Measurements from ENCODE around the gene PPM1F.

The PPM1F gene

DNA sequence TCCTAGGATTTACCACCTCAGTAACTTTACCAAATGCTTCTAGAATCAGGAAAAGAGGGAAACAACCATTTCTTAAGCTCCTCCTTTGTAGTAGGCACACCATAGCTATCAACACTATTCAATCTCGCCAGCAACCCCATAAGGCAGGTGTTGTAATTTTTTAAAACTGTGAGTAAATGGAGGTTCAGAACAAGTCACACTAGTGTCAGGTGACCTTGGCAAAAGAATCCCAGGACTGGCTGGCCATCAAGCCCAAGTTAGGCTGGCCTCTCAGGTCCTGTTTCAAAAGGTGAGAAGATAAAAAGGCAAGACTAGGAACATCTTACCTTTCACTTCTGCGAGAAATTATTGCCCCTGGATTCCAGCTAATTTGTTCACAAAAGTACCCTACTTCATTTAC lies 29.2 kb upstream of the PPM1F start:
- DNase-seq (ENCODE audit: low spot score): no peak
- H3K27ac ChIP-seq (ENCODE audit: poor library complexity, severe bottlenecking): peak overlapping the region; percentile 17
- peaks cover 2% of the 10 kb centered on the region for H3K9me3 ChIP-seq (ENCODE audit: severe bottlenecking)
- no peak for ATAC-seq (ENCODE audit: low read depth)
- peaks cover 5% of the 10 kb centered on the region for H3K4me1 ChIP-seq (ENCODE audit: insufficient read depth, poor library complexity, severe bottlenecking)
- 0 out of 2 replicates have a peak, but pooled peaks cover under 1% of the 10 kb centered on the region for H3K36me3 ChIP-seq (ENCODE audit: low read depth)
- TF ChIP-seq, protein P1, sequence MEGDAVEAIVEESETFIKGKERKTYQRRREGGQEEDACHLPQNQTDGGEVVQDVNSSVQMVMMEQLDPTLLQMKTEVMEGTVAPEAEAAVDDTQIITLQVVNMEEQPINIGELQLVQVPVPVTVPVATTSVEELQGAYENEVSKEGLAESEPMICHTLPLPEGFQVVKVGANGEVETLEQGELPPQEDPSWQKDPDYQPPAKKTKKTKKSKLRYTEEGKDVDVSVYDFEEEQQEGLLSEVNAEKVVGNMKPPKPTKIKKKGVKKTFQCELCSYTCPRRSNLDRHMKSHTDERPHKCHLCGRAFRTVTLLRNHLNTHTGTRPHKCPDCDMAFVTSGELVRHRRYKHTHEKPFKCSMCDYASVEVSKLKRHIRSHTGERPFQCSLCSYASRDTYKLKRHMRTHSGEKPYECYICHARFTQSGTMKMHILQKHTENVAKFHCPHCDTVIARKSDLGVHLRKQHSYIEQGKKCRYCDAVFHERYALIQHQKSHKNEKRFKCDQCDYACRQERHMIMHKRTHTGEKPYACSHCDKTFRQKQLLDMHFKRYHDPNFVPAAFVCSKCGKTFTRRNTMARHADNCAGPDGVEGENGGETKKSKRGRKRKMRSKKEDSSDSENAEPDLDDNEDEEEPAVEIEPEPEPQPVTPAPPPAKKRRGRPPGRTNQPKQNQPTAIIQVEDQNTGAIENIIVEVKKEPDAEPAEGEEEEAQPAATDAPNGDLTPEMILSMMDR (IDR thresholded peaks at IDR 0.05; ENCODE audit: poor library complexity, severe bottlenecking): no peak
- H3K27me3 ChIP-seq (ENCODE audit: insufficient read depth, poor library complexity, severe bottlenecking): no peaks in the 10 kb centered on the region
- H3K4me3 ChIP-seq (ENCODE audit: severe bottlenecking): peak overlapping the region; percentile 98

DNA sequence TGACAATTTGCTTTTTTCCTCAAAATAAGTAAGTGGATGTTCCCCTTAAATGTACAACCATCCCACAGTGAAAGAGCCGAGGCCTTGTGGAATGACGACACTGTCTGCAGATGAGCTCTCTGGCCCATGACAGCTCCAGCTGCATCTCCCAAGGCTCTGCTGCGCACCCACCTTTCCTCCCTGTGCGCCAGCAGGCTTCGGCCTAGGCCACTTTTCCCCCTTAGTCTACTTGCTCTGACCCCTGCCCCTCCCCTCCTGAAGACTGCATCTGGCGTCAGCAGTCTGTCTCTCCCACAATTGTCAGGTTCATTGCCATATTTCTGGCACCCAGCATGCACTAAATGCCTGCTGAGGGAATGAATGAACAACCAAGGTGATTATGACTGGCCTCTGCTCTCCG lies 27.9 kb upstream of the PPM1F start:
- no peaks in the 10 kb centered on the region for H3K27me3 ChIP-seq (ENCODE audit: insufficient read depth, poor library complexity, severe bottlenecking)
- H3K27ac ChIP-seq (ENCODE audit: poor library complexity, severe bottlenecking): no peak overlapping the region
- TF ChIP-seq, protein P1 (IDR thresholded peaks at IDR 0.05; ENCODE audit: poor library complexity, severe bottlenecking): no peak
- peaks cover 2% of the 10 kb centered on the region for H3K9me3 ChIP-seq (ENCODE audit: severe bottlenecking)
- H3K36me3 ChIP-seq (ENCODE audit: low read depth): peaks cover 14% of the 10 kb centered on the region
- peaks cover 5% of the 10 kb centered on the region for H3K4me1 ChIP-seq (ENCODE audit: insufficient read depth, poor library complexity, severe bottlenecking)
- no peak overlapping the region for H3K4me3 ChIP-seq (ENCODE audit: severe bottlenecking)
- ATAC-seq (ENCODE audit: low read depth) (no peak), DNase-seq (ENCODE audit: low spot score) (no peak)

DNA sequence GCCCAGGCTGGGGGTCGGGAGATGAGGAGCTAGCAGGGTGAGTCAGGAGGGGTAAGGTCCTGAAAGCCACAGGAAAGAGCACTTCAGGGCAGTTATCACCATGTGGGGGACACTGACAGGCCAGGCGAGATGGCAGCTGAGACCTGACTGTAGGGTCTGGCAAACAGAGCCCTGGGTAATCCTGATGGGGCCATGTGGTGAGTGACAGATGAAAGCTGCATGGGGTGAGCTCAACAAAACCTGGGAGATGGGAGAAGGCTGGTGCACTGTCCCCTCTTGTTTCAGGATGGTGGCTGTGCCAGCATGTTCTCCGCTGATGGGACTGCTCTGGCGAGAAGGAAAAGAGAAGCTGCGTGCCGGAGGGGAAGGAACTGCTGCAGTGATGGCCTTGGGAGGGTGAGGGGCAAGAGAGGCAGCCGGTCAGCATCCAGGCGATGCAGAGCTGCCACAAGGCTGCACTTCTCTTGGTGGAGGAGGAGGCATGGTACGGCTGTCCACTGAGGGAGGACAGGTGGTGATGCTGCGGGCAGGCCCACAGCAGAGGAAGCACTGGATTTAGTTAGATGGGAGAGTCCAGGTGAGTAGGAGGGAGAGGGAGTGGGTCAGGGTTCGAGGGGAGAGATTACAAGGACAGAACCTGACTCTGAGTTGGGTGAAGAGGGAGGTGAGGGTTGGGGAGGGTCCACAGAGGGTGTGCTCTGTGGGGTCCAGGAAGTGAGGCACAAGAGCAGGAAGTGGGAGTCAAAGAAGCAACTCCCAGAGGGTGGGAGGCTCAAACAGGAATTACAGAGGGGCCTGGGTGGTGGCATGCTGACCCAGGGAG lies 26.1 kb upstream of the PPM1F start:
- TF ChIP-seq, protein P1 (IDR thresholded peaks at IDR 0.05; ENCODE audit: poor library complexity, severe bottlenecking): no peak
- no peak for ATAC-seq (ENCODE audit: low read depth)

DNA sequence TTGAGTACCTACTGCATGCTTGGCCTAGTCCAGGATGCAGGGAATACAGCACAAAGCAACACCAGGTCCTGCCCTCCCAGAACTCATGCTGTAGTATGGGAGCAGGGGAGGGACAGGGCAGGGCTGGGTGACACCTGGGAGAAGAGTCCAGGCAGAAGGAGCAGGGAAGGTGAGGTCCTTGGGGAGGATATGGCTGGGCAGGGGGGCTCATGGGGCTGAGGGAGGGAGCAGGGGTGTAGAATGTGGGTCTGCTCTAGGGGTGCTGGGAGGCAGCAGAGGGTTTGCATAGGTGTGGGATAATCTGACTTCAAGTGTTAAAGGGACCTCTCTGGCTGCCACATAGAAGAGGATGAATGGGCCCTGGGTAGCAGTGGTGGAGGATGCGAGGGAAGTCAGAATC lies 25.2 kb upstream of the PPM1F start:
- Histone ChIP-seq H3K27ac (ENCODE audit: poor library complexity, severe bottlenecking) (no peak overlapping the region), H3K9me3 (ENCODE audit: severe bottlenecking) (peaks cover 2% of the 10 kb centered on the region), H3K4me3 (ENCODE audit: severe bottlenecking) (no peak overlapping the region), H3K27me3 (ENCODE audit: insufficient read depth, poor library complexity, severe bottlenecking) (no peaks in the 10 kb centered on the region), H3K4me1 (ENCODE audit: insufficient read depth, poor library complexity, severe bottlenecking) (peaks cover 1% of the 10 kb centered on the region), H3K36me3 (ENCODE audit: low read depth) (peaks cover 38% of the 10 kb centered on the region)
- TF ChIP-seq, protein P1 (IDR thresholded peaks at IDR 0.05; ENCODE audit: poor library complexity, severe bottlenecking): no peak
- ATAC-seq (ENCODE audit: low read depth) (no peak), DNase-seq (ENCODE audit: low spot score) (no peak)

More for the DNA sequence above, 26.1 kb upstream of the PPM1F start:
- no peak for DNase-seq (ENCODE audit: low spot score)
- Histone ChIP-seq H3K4me1 (ENCODE audit: insufficient read depth, poor library complexity, severe bottlenecking) (peaks cover 5% of the 10 kb centered on the region), H3K27ac (ENCODE audit: poor library complexity, severe bottlenecking) (no peak overlapping the region), H3K36me3 (ENCODE audit: low read depth) (peaks cover 31% of the 10 kb centered on the region), H3K9me3 (ENCODE audit: severe bottlenecking) (peaks cover 2% of the 10 kb centered on the region), H3K4me3 (ENCODE audit: severe bottlenecking) (no peak overlapping the region), H3K27me3 (ENCODE audit: insufficient read depth, poor library complexity, severe bottlenecking) (no peaks in the 10 kb centered on the region)

DNA sequence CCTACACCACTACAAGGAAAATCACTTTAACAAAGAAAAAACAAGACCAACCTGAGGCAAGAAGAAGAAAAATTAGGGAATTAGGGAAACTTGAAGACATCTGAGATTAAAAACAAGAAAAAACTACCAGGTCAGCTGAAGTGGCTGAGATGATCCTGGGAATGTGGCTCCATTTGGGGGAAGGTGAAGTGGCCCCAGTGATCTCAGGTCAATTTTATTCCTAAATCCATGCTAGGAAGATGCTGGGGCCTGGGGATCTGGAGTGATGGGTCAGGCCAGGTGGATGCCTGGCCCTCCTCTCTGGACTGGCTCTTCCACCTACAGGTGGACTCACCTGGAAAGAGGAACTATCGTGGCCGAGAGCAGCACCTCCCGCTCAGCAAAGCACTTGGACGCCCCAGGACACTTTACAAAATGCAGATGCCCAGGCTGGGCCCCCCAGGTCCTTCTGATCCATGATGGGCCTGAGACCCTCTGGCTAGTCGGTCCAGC lies 23.3 kb upstream of the PPM1F start:
- Histone ChIP-seq H3K27me3 (ENCODE audit: insufficient read depth, poor library complexity, severe bottlenecking) (no peaks in the 10 kb centered on the region), H3K4me3 (ENCODE audit: severe bottlenecking) (no peak overlapping the region), H3K27ac (ENCODE audit: poor library complexity, severe bottlenecking) (no peak overlapping the region), H3K36me3 (ENCODE audit: low read depth) (peaks cover 57% of the 10 kb centered on the region), H3K4me1 (ENCODE audit: insufficient read depth, poor library complexity, severe bottlenecking) (no peaks in the 10 kb centered on the region), H3K9me3 (ENCODE audit: severe bottlenecking) (no peaks in the 10 kb centered on the region)
- ATAC-seq (ENCODE audit: low read depth) (no peak), DNase-seq (ENCODE audit: low spot score) (no peak)
- TF ChIP-seq, protein P1 (IDR thresholded peaks at IDR 0.05; ENCODE audit: poor library complexity, severe bottlenecking): no peak
